Endothelial cell of umbilical vein (primary cell): Measurements from ENCODE around the gene TSC22D1. TPM values are rescaled to one million over a fixed set of nuclear protein-coding genes. Genes with fewer than 3 reads are reported as not detected.

ENCODE experiments used
- BruUV-seq: library from RNA; stranded (reverse); fragments of 400-500 nt; replicated peaks from 2 replicates; lab custom pipeline; 2021; lab: Mats Ljungman, UMichigan
- CTCF ChIA-PET: fragments of 300-600, 350-600 bp; sonication (Branson Sonifier 250); formaldehyde crosslinking; loops from one replicate; lab custom pipeline; 2021; ENCODE audit warnings: antibody characterized with exemption, inconsistent platforms; lab: Charles Lee
- POLR2A ChIA-PET: fragments of 300-600, 350-600 bp; sonication (Branson Sonifier 250); formaldehyde crosslinking; loops from one replicate; lab custom pipeline; 2021; ENCODE audit warnings: antibody characterized with exemption, inconsistent platforms; lab: Charles Lee
- DNase-seq: peaks from one replicate; pipeline ENCODE4 v3.0.0-alpha.2; 2011; ENCODE audit warnings: low read depth, low spot score
- FAIRE-seq: peaks from 2 replicates; lab custom pipeline; 2011; peaks lifted over from hg19 to GRCh38; lab: Jason Lieb, UNC
- H2AFZ ChIP-seq: 2 replicates; pipeline ENCODE4 v1.6.0; 2012; ENCODE audit warnings: low read depth, low read length, control low read depth, inconsistent platforms
- H3K27ac ChIP-seq: 2 replicates; pipeline ENCODE4 v1.5.1; 2011; ENCODE audit warnings: low read depth, mild to moderate bottlenecking, control low read depth, low read length, moderate library complexity; ENCODE audit not compliant: insufficient read depth
- H3K27me3 ChIP-seq, 2 experiments: 2 replicates each; pipeline versions ENCODE4 v1.6.0 to v1.6.1; 2011; ENCODE audit warnings: low read length in 2 of 2, mixed read lengths in 1 of 2; ENCODE audit not compliant: control insufficient read depth in 2 of 2, insufficient read depth in 2 of 2
- H3K36me3 ChIP-seq, 2 experiments: 2 replicates in 1 of 2; 3 replicates in 1 of 2; pipeline ENCODE4 v1.5.1; 2011; ENCODE audit warnings: low read length in 2 of 2, mild to moderate bottlenecking in 1 of 2, moderate library complexity in 1 of 2; ENCODE audit not compliant: control insufficient read depth in 2 of 2, insufficient read depth in 2 of 2; ENCODE audit errors: extremely low read depth in 1 of 2
- H3K4me1 ChIP-seq: 3 replicates; pipeline ENCODE4 v1.5.1; 2011; ENCODE audit warnings: mild to moderate bottlenecking, low read length; ENCODE audit not compliant: control insufficient read depth, insufficient read depth; ENCODE audit errors: extremely low read depth
- H3K4me2 ChIP-seq: 2 replicates; pipeline ENCODE4 v1.6.1; 2011; ENCODE audit warnings: low read length, control low read depth, mixed read lengths; ENCODE audit not compliant: insufficient read depth
- H3K4me3 ChIP-seq, 3 experiments: fragments of 200-600 bp in 1 of 3; sonication (generic), shearing (Covaris generic) in 1 of 3; replicated peaks in 1 of 3; 2 replicates each; pipeline ENCODE4 v1.5.1; 2011 to 2016; ENCODE audit warnings: control low read depth in 3 of 3, low read length in 3 of 3, mild to moderate bottlenecking in 2 of 3, inconsistent platforms in 1 of 3, low read depth in 1 of 3, moderate library complexity in 1 of 3; ENCODE audit not compliant: insufficient read depth in 1 of 3
- H3K79me2 ChIP-seq: 2 replicates; pipeline ENCODE4 v1.6.0; 2012; ENCODE audit warnings: low read length, inconsistent platforms; ENCODE audit not compliant: control insufficient read depth, insufficient read depth
- H3K9ac ChIP-seq: replicated peaks from 2 replicates; pipeline ENCODE3; 2011; ENCODE audit warnings: low read length, control low read depth; ENCODE audit not compliant: insufficient read depth; ENCODE audit errors: extremely low read depth
- H3K9me1 ChIP-seq: replicated peaks from 3 replicates; pipeline ENCODE4 v1.6.0; 2011; ENCODE audit warnings: mild to moderate bottlenecking, low read length; ENCODE audit not compliant: control insufficient read depth, insufficient read depth; ENCODE audit errors: extremely low read depth
- H3K9me3 ChIP-seq: replicated peaks from 2 replicates; pipeline ENCODE4 v1.5.1; 2012; ENCODE audit warnings: low read length, inconsistent platforms; ENCODE audit not compliant: control insufficient read depth, insufficient read depth
- H4K20me1 ChIP-seq: replicated peaks from 2 replicates; pipeline ENCODE3; 2011; ENCODE audit warnings: mild to moderate bottlenecking, low read length; ENCODE audit not compliant: control insufficient read depth, insufficient read depth; ENCODE audit errors: extremely low read depth
- CTCF ChIP-seq, 2 donors: IDR thresholded peaks; 1 replicate in 1 of 2; 2 replicates in 1 of 2; pipeline ENCODE4 v1.5.1; 2011; ENCODE audit warnings: low read length in 2 of 2, mild to moderate bottlenecking in 2 of 2, moderate library complexity in 2 of 2, control low read depth in 1 of 2, inconsistent platforms in 1 of 2, low read depth in 1 of 2; ENCODE audit not compliant: insufficient read depth in 1 of 2; ENCODE audit errors: extremely low read depth in 1 of 2
- EZH2 ChIP-seq: IDR thresholded peaks from 2 replicates; pipeline ENCODE4 v1.6.1; 2012; ENCODE audit warnings: borderline replicate concordance, low read depth, mild to moderate bottlenecking, moderate library complexity, low read length, inconsistent platforms; ENCODE audit not compliant: severe bottlenecking
- FOS ChIP-seq: IDR thresholded peaks from 2 replicates; pipeline ENCODE4 v1.6.1; 2011; ENCODE audit warnings: mild to moderate bottlenecking, low read length, moderate library complexity, borderline replicate concordance; ENCODE audit not compliant: insufficient read depth
- GATA2 ChIP-seq: IDR thresholded peaks from 2 replicates; pipeline ENCODE4 v1.7.0; 2011; ENCODE audit warnings: low read depth, mild to moderate bottlenecking, moderate library complexity, mixed read lengths, low read length; ENCODE audit not compliant: insufficient read length, insufficient read depth
- JUN ChIP-seq: IDR thresholded peaks from 2 replicates; pipeline ENCODE4 v1.6.1; 2011; ENCODE audit warnings: borderline replicate concordance, low read depth; ENCODE audit not compliant: insufficient read length, insufficient read depth
- MAX ChIP-seq: IDR thresholded peaks from 2 replicates; pipeline ENCODE4 v1.6.1; 2011; ENCODE audit not compliant: insufficient read depth, insufficient read length
- MYC ChIP-seq: IDR thresholded peaks from one replicate; pipeline ENCODE4 v1.6.1; 2011; ENCODE audit warnings: mild to moderate bottlenecking, low read depth, low read length
- POLR2A ChIP-seq: IDR thresholded peaks from 2 replicates; pipeline ENCODE4 v1.6.1; 2012; ENCODE audit warnings: low read depth, mild to moderate bottlenecking, control low read depth, low read length
- POLR2AphosphoS5 ChIP-seq: IDR thresholded peaks from 2 replicates; pipeline ENCODE4 v1.6.1; 2012; ENCODE audit warnings: low read depth, mild to moderate bottlenecking, control low read depth, low read length, moderate library complexity; ENCODE audit not compliant: insufficient read depth
- dilution Hi-C: fragments of 300-500 bp; cut with MboI; formaldehyde crosslinking; loops from one replicate; pipeline ENCODE4 v1.15.0; 2019; ENCODE audit warnings: low sequenced_read_pairs; ENCODE audit not compliant: extremely low pct_ligation_motif_present
- intact Hi-C: fragments of 100-400 bp; cut with micrococcal nuclease; formaldehyde crosslinking; loops from one replicate; pipeline ENCODE4 v1.10.0; 2022
- polyA plus RNA-seq, 4 experiments: library from polyadenylated mRNA; depleted of rRNA in 3 of 4; stranded (reverse) in 3 of 4; unstranded in 1 of 4; fragments of >200 nt; gene quantifications; 2 replicates each; pipeline versions ENCODE4 v1.2.1 to v1.2.3, GENCODE V29; 2011 to 2012; ENCODE audit warnings: missing spikeins in 1 of 4
- total RNA-seq: library from RNA; stranded (reverse); gene quantifications from 2 replicates; pipeline ENCODE4 v1.2.3, GENCODE V29; 2021

Gene TSC22D1
- total and polyA plus RNA-seq, 2 donors (not counting 3 experiments of a cell fraction or from before 2014, with no cell fraction given), result 47.7 to 51.8 TPM

GRCh38 chr13:44498502-44498901, 77.6 kb downstream of the TSC22D1 start:
- Histone ChIP-seq H3K79me2 (no peaks in the 10 kb centered on the region), H3K4me3 (no peak overlapping the region), H4K20me1 (peaks cover 2% of the 10 kb centered on the region), H2AFZ (no peak overlapping the region), H3K9ac (no peak overlapping the region), H3K4me1 (no peaks in the 10 kb centered on the region), H3K27me3 (no peaks in the 10 kb centered on the region), H3K9me3 (no peaks in the 10 kb centered on the region), H3K27ac (no peak overlapping the region), H3K4me2 (no peak overlapping the region), H3K36me3 (no peaks in the 10 kb centered on the region), H3K9me1 (no peaks in the 10 kb centered on the region)
- TF ChIP-seq POLR2A (no peak), EZH2 (no peak), JUN (no peak), MAX (no peak), CTCF (IDR thresholded peaks at IDR 0.05; ENCODE audit: extremely low read depth in 1 of 2, insufficient read depth in 1 of 2, low read depth in 1 of 2, low read length in 2 of 2) (no peak), MYC (no peak), FOS (no peak), POLR2AphosphoS5 (no peak), GATA2 (no peak)
- dilution Hi-C loops, result no loop called here
- FAIRE-seq (no peak), DNase-seq (no peak)
- POLR2A ChIA-PET, result no interaction called here
- intact Hi-C loops, result no loop called here
- CTCF ChIA-PET, result interaction anchor here (0.6 to 2.9 kb wide), 2 partner anchors 14 to 488 kb away, joined by 4 to 12 read pairs; no protein-coding TSS in a partner anchor
- BruUV-seq, result no TSS peak
